ENCODE measurements around the gene GNAS. TPM values are rescaled to one million over a fixed set of nuclear protein-coding genes. Genes with fewer than 3 reads are reported as not detected.
"Not testable (repeated sequence)": the region's sequence is repeated elsewhere in the genome, so short reads cannot be mapped to it uniquely, and the experiment has no call there.

GNAS gene
- total RNA-seq, 1 donor from 2014 or later, result 875 TPM

GRCh38 chr20:58816051-58816450, 36.5 kb upstream of the GNAS start:
- intact Hi-C loops (cut with DNase I), result no loop called here
- TF ChIP-seq CTCF (IDR thresholded peaks at IDR 0.05), result no peak
- TF ChIP-seq POLR2AphosphoS5 (IDR thresholded peaks at IDR 0.05; ENCODE audit: insufficient read depth in 1 of 2, low read depth in 1 of 2), result no peak
- no peak for TF ChIP-seq POLR2A (IDR thresholded peaks at IDR 0.05)
- Histone ChIP-seq H3K36me3 (no peaks in the 10 kb centered on the region), H3K4me1 (no peaks in the 10 kb centered on the region), H3K27me3 (no peaks in the 10 kb centered on the region), H3K9me3 (no peaks in the 10 kb centered on the region), H3K27ac (no peak overlapping the region), H3K4me3 (no peak overlapping the region)
- DNase-seq (ENCODE audit: extremely low spot score in 2 of 2), result no peak

GRCh38 chr20:58816957-58817651, 35.4 kb upstream of the GNAS start:
- intact Hi-C loops (cut with DNase I), result no loop called here
- H3K4me1 ChIP-seq, result no peaks in the 10 kb centered on the region

GRCh38 chr20:58817748-58818147, 34.8 kb upstream of the GNAS start:
- no peak for TF ChIP-seq POLR2AphosphoS5 (IDR thresholded peaks at IDR 0.05; ENCODE audit: insufficient read depth in 1 of 2, low read depth in 1 of 2)
- TF ChIP-seq CTCF (IDR thresholded peaks at IDR 0.05), result no peak
- no peak for TF ChIP-seq POLR2A (IDR thresholded peaks at IDR 0.05)
- intact Hi-C loops (cut with DNase I), result no loop called here
- H3K36me3 ChIP-seq, result no peaks in the 10 kb centered on the region

More at GRCh38 chr20:58816957-58817651, 35.4 kb upstream of the GNAS start:
- TF ChIP-seq POLR2AphosphoS5 (IDR thresholded peaks at IDR 0.05; ENCODE audit: insufficient read depth in 1 of 2, low read depth in 1 of 2), result no peak
- no peak for TF ChIP-seq CTCF (IDR thresholded peaks at IDR 0.05)
- no peak for TF ChIP-seq POLR2A (IDR thresholded peaks at IDR 0.05)
- no peak overlapping the region for H3K4me3 ChIP-seq
- no peaks in the 10 kb centered on the region for H3K27me3 ChIP-seq
- no peaks in the 10 kb centered on the region for H3K36me3 ChIP-seq
- DNase-seq (ENCODE audit: extremely low spot score in 2 of 2), result no peak
- H3K27ac ChIP-seq, result no peak overlapping the region
- no peaks in the 10 kb centered on the region for H3K9me3 ChIP-seq

GRCh38 chr20:58818586-58819285, 33.8 kb upstream of the GNAS start:
- no peaks in the 10 kb centered on the region for H3K27me3 ChIP-seq
- no peak for DNase-seq (ENCODE audit: extremely low spot score in 2 of 2)
- no peaks in the 10 kb centered on the region for H3K9me3 ChIP-seq
- intact Hi-C loops (cut with DNase I), result no loop called here
- no peaks in the 10 kb centered on the region for H3K36me3 ChIP-seq
- H3K4me3 ChIP-seq, result no peak overlapping the region
- no peak overlapping the region for H3K27ac ChIP-seq
- no peaks in the 10 kb centered on the region for H3K4me1 ChIP-seq
- TF ChIP-seq CTCF (IDR thresholded peaks at IDR 0.05), result no peak
- TF ChIP-seq POLR2A (IDR thresholded peaks at IDR 0.05), result no peak
- TF ChIP-seq POLR2AphosphoS5 (IDR thresholded peaks at IDR 0.05; ENCODE audit: insufficient read depth in 1 of 2, low read depth in 1 of 2), result no peak

More at GRCh38 chr20:58817748-58818147, 34.8 kb upstream of the GNAS start:
- no peak overlapping the region for H3K4me3 ChIP-seq
- DNase-seq (ENCODE audit: extremely low spot score in 2 of 2), result no peak
- H3K27me3 ChIP-seq, result no peaks in the 10 kb centered on the region
- H3K27ac ChIP-seq, result no peak overlapping the region
- H3K9me3 ChIP-seq, result no peaks in the 10 kb centered on the region
- H3K4me1 ChIP-seq, result no peaks in the 10 kb centered on the region

GRCh38 chr20:58819921-58820320, 32.6 kb upstream of the GNAS start:
- no peaks in the 10 kb centered on the region for H3K9me3 ChIP-seq
- no peaks in the 10 kb centered on the region for H3K27me3 ChIP-seq
- no peak overlapping the region for H3K27ac ChIP-seq
- no peak for DNase-seq (ENCODE audit: extremely low spot score in 2 of 2)
- H3K36me3 ChIP-seq, result no peaks in the 10 kb centered on the region
- intact Hi-C loops (cut with DNase I), result no loop called here
- TF ChIP-seq POLR2AphosphoS5 (IDR thresholded peaks at IDR 0.05; ENCODE audit: insufficient read depth in 1 of 2, low read depth in 1 of 2) (no peak), POLR2A (IDR thresholded peaks at IDR 0.05) (no peak), CTCF (IDR thresholded peaks at IDR 0.05) (no peak)
- H3K4me1 ChIP-seq, result no peaks in the 10 kb centered on the region
- no peak overlapping the region for H3K4me3 ChIP-seq

- DNase-seq (ENCODE audit: extremely low spot score in 2 of 2); H3K4me3 ChIP-seq; intact Hi-C loops (cut with DNase I); H3K27ac ChIP-seq; H3K9me3 ChIP-seq; H3K36me3 ChIP-seq; H3K4me1 ChIP-seq; H3K27me3 ChIP-seq: not testable (repeated sequence)
These were observed 32.0 kb upstream of the GNAS start for GRCh38 chr20:58820515-58820914.

Data from vagina (tissue), 2 donors.